Lung (tissue), 12 donors: ENCODE data around the gene DIP2C. TPM values are rescaled to one million over a fixed set of nuclear protein-coding genes. Genes with fewer than 3 reads are reported as not detected.

Experiments
- ATAC-seq: fragments of 200-7000 bp; cut with Tn5 transposase; one replicate; pipeline ENCODE4 v1.9.1; 2020; ENCODE audit warnings: moderate number of reproducible peaks; ENCODE audit not compliant: insufficient read depth, low FRiP score
- DNase-seq, 3 donors: peaks; one replicate each; pipeline ENCODE4 v3.0.0-alpha.2; 2013 to 2017
- H3K27ac ChIP-seq, 2 donors: one replicate each; pipeline ENCODE4 v1.5.1; 2013; ENCODE audit warnings: mild to moderate bottlenecking in 2 of 2, moderate library complexity in 2 of 2, control low read depth in 1 of 2, inconsistent platforms in 1 of 2, low read depth in 1 of 2, low read length in 1 of 2
- H3K27me3 ChIP-seq, 3 donors: one replicate each; pipeline ENCODE4 v1.5.1; 2013; ENCODE audit warnings: low read length in 2 of 3; ENCODE audit not compliant: control insufficient read depth in 3 of 3, insufficient read depth in 3 of 3
- H3K36me3 ChIP-seq, 4 donors: one replicate each; pipeline ENCODE4 v1.5.1; 2013; ENCODE audit warnings: low read length in 4 of 4, mild to moderate bottlenecking in 1 of 4, moderate library complexity in 1 of 4; ENCODE audit not compliant: control insufficient read depth in 4 of 4, insufficient read depth in 4 of 4
- H3K4me1 ChIP-seq, 5 donors: one replicate each; pipeline ENCODE4 v1.5.1; 2013; ENCODE audit warnings: low read length in 5 of 5, mild to moderate bottlenecking in 2 of 5, moderate library complexity in 1 of 5; ENCODE audit not compliant: control insufficient read depth in 5 of 5, insufficient read depth in 5 of 5
- H3K4me3 ChIP-seq: one replicate; pipeline ENCODE4 v1.5.1; 2013; ENCODE audit warnings: mild to moderate bottlenecking, control low read depth, moderate library complexity
- H3K9ac ChIP-seq, 2 donors: one replicate each; pipeline ENCODE4 v1.5.1; 2013; ENCODE audit warnings: low read length in 2 of 2, control low read depth in 1 of 2; ENCODE audit not compliant: insufficient read depth in 1 of 2
- H3K9me3 ChIP-seq, 4 donors: one replicate each; pipeline ENCODE4 v1.5.1; 2013; ENCODE audit warnings: low read length in 3 of 4, mild to moderate bottlenecking in 1 of 4, moderate library complexity in 1 of 4; ENCODE audit not compliant: control insufficient read depth in 4 of 4, insufficient read depth in 3 of 4
- CTCF ChIP-seq: IDR thresholded peaks from 2 replicates; pipeline ENCODE4 v1.5.1; 2012; ENCODE audit warnings: mild to moderate bottlenecking; ENCODE audit errors: control extremely low read depth, extremely low read depth
- WGBS, 2 donors: extraction: QIAGEN DNeasy Blood & Tissue Kit; methylation state at CpG; one replicate each; pipeline ENCODE4 v1.1.7; 2013; 5-methylcytosine and 5-hydroxymethylcytosine counted together
- polyA plus RNA-seq, 2 donors: library from polyadenylated mRNA; stranded (reverse); fragments of 200-250 nt; gene quantifications; one replicate each; pipeline ENCODE4 v1.2.1, GENCODE V29; 2013
- total RNA-seq, 2 donors: library from RNA; depleted of rRNA in 1 of 2; stranded (reverse); fragments of >200 nt in 1 of 2; gene quantifications; one replicate each; pipeline ENCODE4 v1.2.1, GENCODE V29; 2014 to 2021
- donor health status: control.
- donor health status: control.
- donor health status: Bipolar disorder and iron deficiency.
- donor health status: healthy.
- donor health status: DM: yes; HTN: yes; CAD: no.

Gene DIP2C
- total and polyA plus RNA-seq, 4 donors, result 3.6 to 20.0 (median 9.5) TPM

GRCh38 chr10:561721-562120, 127.7 kb downstream of the DIP2C start:
- H3K9me3 ChIP-seq, result peaks cover 0 to 4% (median 1%) of the 10 kb centered on the region in 4 donors
- no peaks in the 10 kb centered on the region for H3K27me3 ChIP-seq
- no peak overlapping the region for H3K9ac ChIP-seq
- no peak overlapping the region for H3K4me3 ChIP-seq
- H3K27ac ChIP-seq, result no peak overlapping the region
- TF ChIP-seq CTCF, result no peak
- DNase-seq (no peak), ATAC-seq (no peak)
- peaks cover 0 to 19% (median 11%) of the 10 kb centered on the region in 5 donors for H3K4me1 ChIP-seq
- peaks cover 0 to 7% (median 0%) of the 10 kb centered on the region in 4 donors for H3K36me3 ChIP-seq
- WGBS, 2 donors, result 86 to 89% methylated on average over 12 of the region's 12 CpGs

DNA sequence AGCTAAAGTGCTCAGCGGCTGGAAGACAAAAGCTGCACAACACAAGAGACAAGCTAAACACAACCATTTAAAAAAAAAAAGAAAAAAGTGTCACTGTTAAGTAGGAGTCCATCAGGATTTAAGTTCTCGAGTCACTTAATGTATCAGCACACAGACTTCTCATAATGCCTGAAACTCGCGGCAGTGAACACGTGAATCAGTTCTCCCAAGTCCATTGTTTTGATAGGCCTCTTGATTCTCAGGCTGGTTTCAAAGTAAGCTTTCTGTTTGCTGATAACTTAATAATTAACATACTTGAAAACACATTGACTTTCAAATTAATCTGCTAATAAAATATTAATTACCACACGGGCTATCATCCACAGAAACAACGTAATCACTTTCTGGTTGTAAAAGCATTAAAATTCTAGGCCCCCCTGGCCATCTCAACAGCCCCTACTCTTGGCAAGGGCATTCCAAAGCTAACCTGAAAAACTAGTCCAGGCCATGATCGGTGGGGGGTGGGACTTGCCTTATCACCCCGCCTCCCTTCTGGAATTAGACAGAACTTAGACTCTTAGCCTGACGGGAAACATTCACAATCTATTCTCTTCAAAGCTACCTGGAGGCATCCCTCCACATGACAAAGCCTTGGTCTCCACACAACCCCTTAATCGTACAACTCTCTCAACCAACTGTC, 129.0 kb downstream of the DIP2C start:
- H3K27me3 ChIP-seq, result no peaks in the 10 kb centered on the region
- WGBS, 2 donors, result 69 to 88% methylated on average over 11 of the region's 11 CpGs
- H3K4me1 ChIP-seq, result peaks cover 0 to 19% (median 11%) of the 10 kb centered on the region in 5 donors
- H3K9me3 ChIP-seq, result peaks cover 0 to 4% (median 1%) of the 10 kb centered on the region in 4 donors
- no peak for TF ChIP-seq CTCF
- no peak overlapping the region for H3K4me3 ChIP-seq
- no peak overlapping the region for H3K27ac ChIP-seq
- no peak overlapping the region for H3K9ac ChIP-seq
- peak; percentile 38 to 57 (median 54) for DNase-seq
- ATAC-seq, result no peak
- peaks cover 0 to 7% (median 0%) of the 10 kb centered on the region in 4 donors for H3K36me3 ChIP-seq

- Histone ChIP-seq H3K4me3 (no peak overlapping the region), H3K4me1 (peaks cover 0 to 19% (median 13%) of the 10 kb centered on the region in 5 donors), H3K9me3 (peaks cover 0 to 4% (median 1%) of the 10 kb centered on the region in 4 donors), H3K27me3 (no peaks in the 10 kb centered on the region), H3K27ac (no peak overlapping the region), H3K9ac (peak overlapping the region in 1 of 2 donors; percentile 14), H3K36me3 (peaks cover 0 to 4% (median 0%) of the 10 kb centered on the region in 4 donors)
- no peak for DNase-seq
- TF ChIP-seq CTCF, result no peak
- WGBS, 2 donors, result 53 to 60% methylated on average over 8 of the region's 8 CpGs
- no peak for ATAC-seq
These were observed 129.8 kb downstream of the DIP2C start for GRCh38 chr10:559767-560047.
